Right cardiac atrium (tissue), 5 donors: ENCODE data around the gene MPRIP. TPM values are rescaled to one million over a fixed set of nuclear protein-coding genes. Genes with fewer than 3 reads are reported as not detected.
"Not testable (repeated sequence)": the region's sequence is repeated elsewhere in the genome, so short reads cannot be mapped to it uniquely, and the experiment has no call there.

Experiments used
- ATAC-seq, 2 donors: fragments of 200-7000 bp; cut with Tn5 transposase; one replicate each; pipeline versions ENCODE4 v1.8.0 to v1.9.1; 2020; ENCODE audit warnings: moderate library complexity in 2 of 2, mild to moderate bottlenecking in 1 of 2
- DNase-seq, 3 donors: peaks; one replicate each; pipeline ENCODE4 v3.0.0-alpha.2; 2020
- H3K27ac ChIP-seq: one replicate; pipeline ENCODE4 v1.5.1; 2013; ENCODE audit warnings: mild to moderate bottlenecking, low read length, control low read depth, moderate library complexity
- H3K27me3 ChIP-seq: one replicate; pipeline ENCODE4 v1.6.1; 2013; ENCODE audit not compliant: control insufficient read depth, insufficient read depth
- H3K4me1 ChIP-seq: one replicate; pipeline ENCODE4 v1.6.1; 2013; ENCODE audit warnings: low read length; ENCODE audit not compliant: control insufficient read depth, insufficient read depth
- H3K4me3 ChIP-seq: one replicate; pipeline ENCODE4 v1.5.1; 2013; ENCODE audit warnings: low read length, control low read depth
- H3K9me3 ChIP-seq: one replicate; pipeline ENCODE4 v1.6.1; 2013; ENCODE audit warnings: low read length; ENCODE audit not compliant: control insufficient read depth
- WGBS: extraction: QIAGEN DNeasy Blood & Tissue Kit; methylation state at CpG from one replicate; pipeline ENCODE4 v1.1.7; 2013; 5-methylcytosine and 5-hydroxymethylcytosine counted together
- intact Hi-C, 4 donors: fragments of 100-400 bp; cut with DNase I; formaldehyde crosslinking; loops; one replicate each; pipeline versions ENCODE4 v1.11.0 to v1.14.0; 2022 to 2023
- polyA plus RNA-seq: library from polyadenylated mRNA; stranded (reverse); fragments of 200-250 nt; gene quantifications from one replicate; pipeline ENCODE4 v1.2.3, GENCODE V29; 2013
- total RNA-seq, 4 donors: library from RNA; stranded (reverse); fragmentation: NEBNext Ultra II Directional; extraction: Animal tissue kit (Norgen Biotek cat#: 25700); gene quantifications; one replicate each; pipeline ENCODE4 v1.2.1, GENCODE V29; 2021
- donor health status: healthy with polysubstance abuse.
- donor health status: DM: no; HTN: yes; CAD: no.
- donor health status: DM: no; HTN: no; CAD: no.
- donor health status: DM: no; HTN: yes; CAD: no; lungs with severe emphysema.
- donor health status: DM: yes; HTN: yes; CAD: no.

MPRIP gene
- total and polyA plus RNA-seq, 5 donors, result 228 to 331 (median 312) TPM

DNA sequence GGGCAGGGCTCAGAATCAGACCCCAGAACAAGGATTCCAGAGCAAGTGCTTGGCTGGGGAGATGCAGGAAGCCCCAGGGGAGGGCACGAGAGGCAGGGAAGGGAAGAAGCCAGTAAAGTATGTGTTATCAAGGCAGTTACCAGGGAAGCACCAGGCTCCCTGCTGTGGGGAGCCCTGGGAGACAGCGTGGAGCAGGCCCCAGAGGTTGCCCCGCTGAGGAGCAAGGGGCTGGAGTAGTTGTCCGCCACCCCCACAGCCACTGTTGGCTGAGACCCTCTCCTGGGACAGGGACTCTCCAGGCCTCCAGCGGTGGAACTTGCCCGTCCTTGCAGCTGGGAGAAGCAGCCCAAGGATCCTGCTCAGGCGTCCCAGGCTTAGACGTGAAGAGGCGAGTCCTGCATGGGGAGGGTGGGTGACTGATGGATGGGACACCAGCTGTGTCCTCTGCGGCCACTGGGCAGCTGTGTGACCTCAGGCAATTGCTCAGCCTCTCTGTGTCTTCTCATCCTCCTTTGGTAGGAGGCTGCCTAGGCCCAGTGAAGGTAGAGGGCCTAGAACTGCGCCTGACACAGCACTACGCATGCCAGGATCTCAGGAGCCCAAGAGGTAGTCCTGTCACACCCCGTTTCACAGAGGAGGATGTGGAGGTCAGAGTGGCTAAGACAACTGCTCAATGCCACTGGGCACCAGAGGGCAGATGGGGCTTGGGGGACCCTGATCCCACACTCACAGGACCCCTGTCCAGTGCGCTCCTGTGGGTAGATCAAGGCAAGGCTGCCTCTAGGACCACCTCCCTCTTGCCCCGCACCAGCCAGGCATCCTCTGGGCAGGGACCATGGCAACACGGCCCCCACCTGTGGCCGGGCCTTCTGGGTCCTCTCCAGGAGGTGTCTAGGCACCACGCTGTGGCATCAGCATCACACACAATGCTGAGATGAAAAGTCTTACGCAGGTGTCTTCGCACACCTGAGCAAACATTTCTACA is 39.2 kb upstream of the MPRIP start:
- not testable (repeated sequence) for DNase-seq, H3K9me3 ChIP-seq, H3K4me3 ChIP-seq, H3K4me1 ChIP-seq, H3K27me3 ChIP-seq, H3K27ac ChIP-seq
- ATAC-seq, result peak in 1 of 2 donors; percentile 5
- 88% methylated on average over 20 of the region's 20 CpGs for WGBS
- intact Hi-C loops, result loop anchor here in 2 of 4 donors (5.0 to 10.0 kb wide), 2 partner anchors 132 to 309 kb away; no protein-coding TSS in a partner anchor

DNA sequence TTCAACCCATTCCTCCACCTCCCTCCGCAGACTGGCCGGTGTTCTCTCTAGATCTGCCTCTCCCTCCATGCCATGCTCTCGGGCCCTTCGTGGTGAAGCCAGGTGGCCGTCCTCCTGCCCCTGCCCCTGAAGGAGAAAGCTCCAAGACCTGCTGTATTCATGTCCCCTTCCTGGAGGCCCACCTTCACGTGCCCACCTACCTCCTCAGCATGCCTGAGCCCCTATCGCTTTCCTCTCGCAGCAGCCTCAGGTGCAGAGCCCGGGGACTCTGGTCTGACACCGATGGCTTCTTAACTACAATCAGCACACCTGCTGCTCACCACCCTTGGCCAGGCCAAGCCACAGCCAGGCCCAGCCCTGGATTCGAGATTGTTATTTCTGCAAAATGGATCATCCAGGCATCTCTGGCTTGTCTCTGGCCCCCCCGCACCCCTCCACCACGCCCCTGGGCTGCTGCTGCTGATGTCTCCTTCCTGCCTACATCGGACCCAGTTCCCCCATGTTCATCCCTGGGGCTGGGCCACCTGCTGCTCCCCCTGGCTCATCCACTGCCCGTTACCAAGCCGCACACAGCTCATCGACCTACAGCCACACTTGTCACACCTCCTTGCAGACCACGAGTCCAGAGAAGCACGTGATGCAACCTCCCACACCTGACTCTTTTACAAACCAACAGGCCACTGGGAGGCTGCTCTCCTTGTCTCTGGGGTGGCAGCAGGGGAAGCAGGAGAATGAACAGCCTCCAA is 37.8 kb upstream of the MPRIP start:
- Histone ChIP-seq H3K9me3 (no peaks in the 10 kb centered on the region), H3K4me1 (no peaks in the 10 kb centered on the region), H3K4me3 (no peak overlapping the region), H3K27me3 (no peaks in the 10 kb centered on the region), H3K27ac (no peak overlapping the region)
- ATAC-seq, result no peak
- 86% methylated on average over 19 of the region's 19 CpGs for WGBS
- DNase-seq, result no peak
- intact Hi-C loops, result loop anchor here in 2 of 4 donors (5.0 to 10.0 kb wide), 2 partner anchors 130 to 308 kb away; no protein-coding TSS in a partner anchor

DNA sequence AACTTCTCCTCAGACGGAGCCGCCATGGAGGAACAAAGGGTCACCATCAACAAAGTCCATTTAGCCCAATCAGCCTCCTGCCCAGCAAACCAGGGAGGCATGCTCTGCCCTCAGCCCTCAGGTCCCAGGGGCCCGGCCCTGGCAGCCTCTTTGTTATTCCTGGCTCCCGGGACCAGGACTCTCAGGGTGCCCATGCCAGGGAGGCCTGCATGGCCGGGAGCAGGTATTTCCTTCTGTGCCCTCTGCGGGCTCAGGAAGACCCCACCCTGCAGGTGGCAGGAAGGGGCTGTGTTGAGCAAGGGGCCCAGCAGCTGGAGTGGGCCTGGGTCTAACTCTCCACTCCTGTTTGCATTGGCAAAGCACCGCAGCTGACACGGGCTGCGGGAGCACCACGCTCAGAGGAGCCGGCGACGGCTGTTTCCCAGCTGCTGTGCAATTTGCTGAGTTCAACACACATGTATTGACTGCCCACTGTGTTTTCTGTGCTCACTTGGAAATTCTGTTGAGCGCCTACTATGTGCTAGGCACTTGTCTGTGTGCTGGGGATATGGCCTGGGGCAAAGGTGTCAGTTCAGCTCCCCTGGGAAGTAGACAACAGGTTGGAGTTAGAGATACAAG is 37.2 kb upstream of the MPRIP start:
- H3K27me3 ChIP-seq, H3K4me1 ChIP-seq, H3K9me3 ChIP-seq, ATAC-seq, DNase-seq, H3K27ac ChIP-seq, H3K4me3 ChIP-seq: not testable (repeated sequence)
- 70% methylated on average over 13 of the region's 14 CpGs for WGBS
- intact Hi-C loops, result loop anchor here in 2 of 4 donors (5.0 to 10.0 kb wide), 2 partner anchors 130 to 307 kb away; no protein-coding TSS in a partner anchor

DNA sequence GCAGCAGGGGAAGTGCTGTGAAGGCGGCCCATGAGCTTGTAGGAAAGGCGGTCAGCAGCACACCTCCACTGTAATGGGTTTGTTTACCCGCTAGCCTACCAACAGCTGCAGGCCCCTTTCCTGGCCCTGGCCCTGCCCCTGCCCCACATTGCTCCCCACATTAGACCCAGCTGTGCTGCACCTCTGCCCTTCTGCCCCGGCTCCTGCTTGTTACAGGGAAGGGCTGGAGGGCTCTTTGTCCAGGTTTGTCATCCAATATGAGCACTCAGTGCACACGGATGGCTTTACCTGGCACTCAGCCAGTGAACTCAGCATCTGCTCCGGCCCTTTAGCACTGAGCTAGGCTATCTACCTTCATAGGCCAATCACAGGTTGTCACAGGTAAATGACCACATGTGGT is 34.4 kb upstream of the MPRIP start:
- DNase-seq, H3K27me3 ChIP-seq, H3K27ac ChIP-seq, H3K4me3 ChIP-seq, H3K9me3 ChIP-seq, ATAC-seq, H3K4me1 ChIP-seq: not testable (repeated sequence)
- WGBS, result 77% methylated on average over 4 of the region's 6 CpGs
- intact Hi-C loops, result loop anchor here in 1 of 4 donors (10.0 kb wide), 1 partner anchor 127 kb away; no protein-coding TSS in a partner anchor

DNA sequence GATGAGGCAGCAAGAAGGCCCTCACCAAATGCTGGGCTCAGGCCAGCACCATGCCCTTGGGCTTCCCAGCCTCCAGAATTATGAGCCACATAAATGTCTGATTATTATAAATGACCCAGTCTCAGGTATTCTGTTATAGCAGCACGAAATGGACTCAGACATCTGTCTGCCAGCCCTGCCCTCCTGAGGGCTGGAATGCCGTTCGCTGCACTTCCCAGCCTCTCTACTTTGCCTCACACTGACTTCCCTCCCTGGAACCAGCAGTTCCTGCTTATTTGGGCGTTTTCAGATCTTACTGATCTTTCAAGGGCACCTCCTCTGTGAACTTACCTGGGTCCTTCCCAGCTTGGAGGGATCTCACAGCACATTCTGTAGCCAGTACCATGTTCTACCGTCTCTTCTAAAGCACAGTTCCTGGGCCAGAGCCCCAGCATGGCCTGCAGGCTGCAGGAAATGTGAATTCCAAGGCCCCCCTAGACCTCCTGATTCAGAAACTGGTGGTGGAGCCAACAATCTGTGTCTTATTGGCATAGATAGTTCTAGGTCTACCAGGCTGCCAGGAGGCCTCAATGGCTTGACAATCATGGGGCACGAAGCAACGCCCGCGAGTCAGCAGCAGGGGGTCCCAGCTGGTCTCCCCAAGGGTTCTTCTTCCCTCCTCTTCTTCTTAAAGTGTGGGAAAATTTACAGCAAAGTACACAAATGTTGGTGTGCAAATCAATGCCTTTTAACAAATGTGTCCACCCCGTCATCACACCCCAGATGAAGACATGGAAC is 33.4 kb upstream of the MPRIP start:
- ATAC-seq, H3K27me3 ChIP-seq, DNase-seq, H3K4me1 ChIP-seq, H3K27ac ChIP-seq, H3K9me3 ChIP-seq, H3K4me3 ChIP-seq: not testable (repeated sequence)
- WGBS, result 91% methylated on average over 10 of the region's 10 CpGs
- intact Hi-C loops, result loop anchor here in 1 of 4 donors (10.0 kb wide), 1 partner anchor 126 kb away; no protein-coding TSS in a partner anchor

DNA sequence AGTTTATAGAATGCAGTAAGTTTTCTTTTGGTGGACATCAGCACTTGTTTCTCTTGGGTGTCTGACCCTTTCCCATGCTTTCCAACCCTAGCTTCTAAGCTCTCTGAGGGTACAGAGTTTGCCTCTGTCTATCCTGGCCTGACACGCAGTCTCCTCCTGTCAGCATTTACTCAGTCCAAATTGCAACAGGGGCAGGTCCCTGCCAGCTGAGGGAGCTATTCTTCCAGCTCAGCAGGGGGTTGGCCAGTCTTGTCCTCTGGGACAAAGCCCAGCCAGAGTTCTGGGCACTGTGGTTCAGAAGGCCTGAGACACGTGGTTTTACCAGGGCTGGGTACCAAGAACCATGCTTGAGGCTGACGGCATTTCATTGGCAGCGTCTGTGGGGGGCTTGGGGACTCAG is 32.3 kb upstream of the MPRIP start:
- not testable (repeated sequence) for H3K4me1 ChIP-seq, H3K27ac ChIP-seq, H3K9me3 ChIP-seq, H3K27me3 ChIP-seq, H3K4me3 ChIP-seq
- ATAC-seq (peak; percentile 69 to 72), DNase-seq (peak in 1 of 3 donors; percentile 10)
- intact Hi-C loops, result loop anchor here in 1 of 4 donors (10.0 kb wide), 1 partner anchor 125 kb away; no protein-coding TSS in a partner anchor
- 60% methylated on average over 1 of the region's 4 CpGs for WGBS

DNA sequence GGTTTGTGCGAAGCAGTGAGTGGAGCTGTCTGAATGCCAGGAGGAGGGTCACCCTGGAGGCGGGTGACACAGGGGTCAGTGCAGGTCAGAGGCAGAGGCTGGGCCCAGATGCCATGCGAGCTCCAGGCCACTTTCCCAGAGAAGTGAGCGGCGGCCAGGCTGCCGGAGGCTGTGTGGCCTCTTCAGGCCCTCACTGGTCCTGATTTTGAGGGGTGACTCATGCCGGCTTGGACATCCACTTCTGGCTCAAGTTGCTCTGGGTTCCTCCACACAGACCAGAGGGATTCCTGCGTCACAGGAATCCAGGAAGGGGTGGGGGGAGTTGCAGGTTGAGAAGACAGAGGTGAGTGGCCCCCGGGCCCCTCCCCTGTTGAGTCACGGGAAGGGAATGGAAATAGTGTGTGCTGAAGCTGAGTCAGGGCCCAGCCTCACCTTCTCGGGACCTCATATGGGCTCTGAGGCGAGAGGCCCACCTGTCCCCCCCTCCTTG is 31.7 kb upstream of the MPRIP start:
- H3K9me3 ChIP-seq, H3K27ac ChIP-seq, intact Hi-C loops, H3K4me3 ChIP-seq, H3K27me3 ChIP-seq, H3K4me1 ChIP-seq: not testable (repeated sequence)
- DNase-seq, result peak; percentile 59 to 65 (median 64)
- peak; percentile 62 to 89 for ATAC-seq
- WGBS, result 48% methylated on average over 5 of the region's 12 CpGs

DNA sequence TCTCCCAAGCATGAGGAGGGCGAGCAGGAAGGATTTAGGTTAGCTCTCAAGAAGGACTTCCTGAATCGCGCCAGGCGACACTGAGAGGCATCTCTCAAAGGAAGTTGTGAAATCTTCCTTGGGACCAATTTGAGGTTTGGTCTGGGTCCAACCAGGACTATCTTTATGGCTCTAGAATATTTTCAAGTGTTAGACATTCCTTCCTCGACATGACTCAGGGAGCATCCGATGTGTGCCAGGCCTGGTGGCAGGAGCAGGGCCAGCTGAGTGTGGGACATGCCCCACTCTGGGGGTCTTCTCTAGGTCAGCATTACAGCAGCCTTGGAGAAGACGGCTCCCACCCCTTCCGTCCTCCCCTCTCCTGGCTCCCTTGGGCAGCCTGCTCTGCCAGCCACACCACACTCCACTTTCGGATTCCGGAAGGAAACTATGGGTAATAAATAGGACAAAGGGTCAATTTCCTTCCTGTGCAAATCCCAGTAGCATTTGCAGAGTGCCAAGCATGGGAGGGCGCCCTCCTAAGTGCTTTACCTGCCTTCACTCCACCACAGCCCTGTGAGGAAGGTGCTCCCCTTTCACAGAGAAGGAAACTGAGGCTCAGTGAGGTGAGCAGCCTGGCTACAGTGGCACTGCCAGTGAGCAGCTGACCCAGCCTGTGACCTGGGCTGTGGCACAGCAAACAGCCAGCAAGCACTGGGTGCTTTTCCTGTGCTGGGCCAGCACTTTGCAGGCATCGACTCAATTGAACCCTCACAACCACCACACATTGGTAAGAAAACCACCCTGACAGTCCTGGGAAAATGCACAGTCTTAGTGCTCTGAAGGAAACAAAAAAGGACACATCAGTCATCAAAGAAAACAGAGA is 31.0 kb upstream of the MPRIP start:
- H3K4me1 ChIP-seq, H3K4me3 ChIP-seq, H3K27ac ChIP-seq, intact Hi-C loops, H3K9me3 ChIP-seq, H3K27me3 ChIP-seq: not testable (repeated sequence)
- ATAC-seq (peak; percentile 66 to 76), DNase-seq (peak; percentile 39 to 74 (median 59))
- WGBS, result 30% methylated on average over 6 of the region's 12 CpGs

DNA sequence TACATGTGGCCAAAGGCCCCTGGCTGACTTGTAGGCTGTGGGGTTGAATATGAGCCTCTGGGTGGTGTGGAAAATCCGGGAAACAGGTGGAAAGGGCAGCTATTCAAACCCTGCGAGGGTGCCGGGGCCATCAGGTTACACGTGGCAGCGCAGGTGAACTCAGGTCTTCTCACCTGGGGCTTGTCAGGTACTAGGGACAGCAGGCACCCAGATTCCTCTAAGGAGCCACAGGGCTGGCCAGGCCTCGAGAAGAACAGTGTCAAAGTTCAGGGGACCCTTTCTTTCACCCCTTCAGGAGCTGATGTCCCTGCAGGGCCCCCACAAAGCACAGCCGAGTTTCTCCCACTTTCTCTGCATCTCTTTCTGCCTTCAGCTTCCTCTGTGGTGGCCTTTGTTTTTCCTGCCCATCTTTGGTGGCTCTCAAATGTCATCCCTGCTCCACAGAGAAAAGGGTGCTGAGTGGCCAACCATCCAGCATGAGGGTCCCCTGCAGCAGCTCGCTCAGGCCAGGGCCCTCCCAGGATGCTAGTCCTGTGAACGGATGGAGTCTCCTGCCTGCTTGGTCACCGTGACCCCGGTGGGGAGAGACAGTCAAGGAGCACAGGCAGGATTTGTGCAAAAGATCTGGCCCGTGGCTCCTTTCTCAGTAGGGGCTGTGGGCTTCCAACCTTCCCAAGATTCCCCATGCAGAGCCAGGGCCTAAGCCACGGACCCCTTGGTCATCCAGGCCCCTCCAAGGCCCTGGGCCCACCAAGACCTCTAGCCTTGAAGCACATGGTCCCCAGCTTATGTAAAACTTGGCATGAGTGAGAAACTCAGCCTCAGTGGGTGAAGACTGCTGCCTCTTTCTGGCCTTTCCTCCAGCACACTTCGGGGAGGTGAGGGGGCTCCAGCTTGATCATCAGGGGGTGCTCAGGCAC is 28.2 kb upstream of the MPRIP start:
- H3K4me1 ChIP-seq, intact Hi-C loops, H3K27ac ChIP-seq, H3K27me3 ChIP-seq, ATAC-seq, H3K4me3 ChIP-seq, H3K9me3 ChIP-seq: not testable (repeated sequence)
- 89% methylated on average over 13 of the region's 14 CpGs for WGBS
- peak in 1 of 3 donors; percentile 41 for DNase-seq
